ENCODE results near the gene LMBR1L. TPM values are rescaled to one million over a fixed set of nuclear protein-coding genes. Genes with fewer than 3 reads are reported as not detected.
"Not testable (repeated sequence)": the region's sequence is repeated elsewhere in the genome, so short reads cannot be mapped to it uniquely, and the experiment has no call there.

Gene LMBR1L
- total RNA-seq, 1 donor from 2014 or later, result 86.1 TPM

GRCh38 chr12:49129332-49130150 lies 18.9 kb upstream of the LMBR1L start:
- Mint-ChIP-seq H3K27ac (ENCODE audit: unreplicated experiment) (peak overlapping the region; percentile 99), H3K36me3 (ENCODE audit: unreplicated experiment) (peaks cover 34% of the 10 kb centered on the region), H3K27me3 (ENCODE audit: unreplicated experiment) (no peaks in the 10 kb centered on the region), H3K4me3 (ENCODE audit: unreplicated experiment) (peak overlapping the region; percentile 94), H3K9me3 (ENCODE audit: unreplicated experiment) (no peaks in the 10 kb centered on the region), H3K4me1 (ENCODE audit: unreplicated experiment) (peaks cover 33% of the 10 kb centered on the region)
- TF ChIP-seq CTCF (IDR thresholded peaks at IDR 0.05), result no peak
- DNase-seq (ENCODE audit: extremely low spot score, unreplicated experiment), result no peak

- H3K27me3 Mint-ChIP-seq (ENCODE audit: unreplicated experiment); H3K4me3 Mint-ChIP-seq (ENCODE audit: unreplicated experiment): not testable (repeated sequence)
- peaks cover 34% of the 10 kb centered on the region for H3K36me3 Mint-ChIP-seq (ENCODE audit: unreplicated experiment)
These were observed 17.3 kb upstream of the LMBR1L start for GRCh38 chr12:49127971-49128370.

GRCh38 chr12:49126852-49127763 lies 16.5 kb upstream of the LMBR1L start:
- TF ChIP-seq CTCF (IDR thresholded peaks at IDR 0.05), result no peak
- no peak overlapping the region for H3K4me3 Mint-ChIP-seq (ENCODE audit: unreplicated experiment)
- H3K27ac Mint-ChIP-seq (ENCODE audit: unreplicated experiment), result peak overlapping the region; percentile 14

More at GRCh38 chr12:49127971-49128370, 17.3 kb upstream of the LMBR1L start:
- peak overlapping the region; percentile 14 for H3K27ac Mint-ChIP-seq (ENCODE audit: unreplicated experiment)
- H3K4me1 Mint-ChIP-seq (ENCODE audit: unreplicated experiment), result peaks cover 30% of the 10 kb centered on the region
- not testable (repeated sequence) for DNase-seq (ENCODE audit: extremely low spot score, unreplicated experiment); H3K9me3 Mint-ChIP-seq (ENCODE audit: unreplicated experiment)

GRCh38 chr12:49121047-49121696 lies 10.5 kb upstream of the LMBR1L start:
- no peak overlapping the region for H3K4me3 Mint-ChIP-seq (ENCODE audit: unreplicated experiment)
- H3K27me3 Mint-ChIP-seq (ENCODE audit: unreplicated experiment), result no peaks in the 10 kb centered on the region
- TF ChIP-seq CTCF (IDR thresholded peaks at IDR 0.05), result peak; percentile 76
- H3K4me1 Mint-ChIP-seq (ENCODE audit: unreplicated experiment), result no peaks in the 10 kb centered on the region
- H3K27ac Mint-ChIP-seq (ENCODE audit: unreplicated experiment), result no peak overlapping the region
- H3K9me3 Mint-ChIP-seq (ENCODE audit: unreplicated experiment), result no peaks in the 10 kb centered on the region
- no peak for DNase-seq (ENCODE audit: extremely low spot score, unreplicated experiment)
- H3K36me3 Mint-ChIP-seq (ENCODE audit: unreplicated experiment), result no peaks in the 10 kb centered on the region

More at GRCh38 chr12:49126852-49127763, 16.5 kb upstream of the LMBR1L start:
- Mint-ChIP-seq H3K9me3 (ENCODE audit: unreplicated experiment) (no peaks in the 10 kb centered on the region), H3K27me3 (ENCODE audit: unreplicated experiment) (no peaks in the 10 kb centered on the region), H3K36me3 (ENCODE audit: unreplicated experiment) (peaks cover 34% of the 10 kb centered on the region), H3K4me1 (ENCODE audit: unreplicated experiment) (peaks cover 23% of the 10 kb centered on the region)
- DNase-seq (ENCODE audit: extremely low spot score, unreplicated experiment), result no peak

- no peak for TF ChIP-seq CTCF (IDR thresholded peaks at IDR 0.05)
- Mint-ChIP-seq H3K36me3 (ENCODE audit: unreplicated experiment) (no peaks in the 10 kb centered on the region), H3K4me3 (ENCODE audit: unreplicated experiment) (peak overlapping the region; percentile 93), H3K4me1 (ENCODE audit: unreplicated experiment) (peaks cover 24% of the 10 kb centered on the region), H3K27me3 (ENCODE audit: unreplicated experiment) (no peaks in the 10 kb centered on the region), H3K9me3 (ENCODE audit: unreplicated experiment) (no peaks in the 10 kb centered on the region), H3K27ac (ENCODE audit: unreplicated experiment) (peak overlapping the region; percentile 96)
- DNase-seq (ENCODE audit: extremely low spot score, unreplicated experiment), result no peak
These were observed 559 bp upstream of the LMBR1L start for GRCh38 chr12:49111206-49111605.

Measured in osteocyte (in vitro differentiated cells).